ENCODE measurements around the gene ITCH.

GRCh38 chr20:34420975-34421374 lies 57.9 kb downstream of the ITCH start:
- TF ChIP-seq CTCF (IDR thresholded peaks at IDR 0.05) (no peak), POLR2A (IDR thresholded peaks at IDR 0.05) (no peak)
